ENCODE results near the gene KRTAP17-1.

Gene KRTAP17-1

DNA sequence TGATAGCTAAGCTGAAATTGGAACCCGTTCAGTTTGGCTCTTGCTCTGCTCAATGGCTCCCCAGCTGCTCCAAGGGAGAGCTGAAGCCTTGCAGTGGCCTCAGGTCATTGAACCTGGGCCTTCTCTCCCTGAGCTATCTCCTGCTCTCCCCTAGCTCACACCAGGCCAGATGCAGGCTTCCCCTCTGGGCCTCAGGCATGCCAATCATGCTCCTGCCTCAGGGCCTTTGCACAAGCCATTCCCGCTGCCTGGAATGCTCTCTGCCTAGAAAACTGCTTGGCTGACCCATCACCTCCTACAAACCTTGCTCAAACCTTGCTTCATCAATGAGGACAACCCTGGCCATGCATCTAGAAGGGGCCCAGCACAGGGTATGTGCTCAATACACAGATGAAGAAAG is 16.7 kb upstream of the KRTAP17-1 start:
- no peak for DNase-seq (ENCODE audit: low spot score)

DNA sequence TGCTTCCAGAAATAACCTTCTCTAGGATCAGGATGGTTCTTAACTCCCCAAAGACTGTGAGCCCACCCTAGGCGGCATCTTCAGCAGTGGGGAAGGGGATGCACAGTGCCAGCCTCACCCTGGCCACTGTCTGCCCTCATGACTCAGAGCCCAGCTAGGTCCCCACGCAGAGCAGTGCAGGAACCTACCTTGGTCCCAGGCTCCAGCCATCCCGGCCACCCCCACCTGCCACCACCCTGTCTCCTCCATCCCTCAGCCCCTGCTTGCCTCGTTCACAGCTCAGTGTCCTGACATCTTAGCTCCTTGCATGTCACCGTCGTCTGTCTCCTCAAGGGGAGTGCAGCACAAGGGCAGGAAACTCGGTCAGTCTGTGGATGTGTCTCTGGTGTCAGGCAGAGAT is 16.1 kb upstream of the KRTAP17-1 start:
- no peak for DNase-seq (ENCODE audit: low spot score)

DNA sequence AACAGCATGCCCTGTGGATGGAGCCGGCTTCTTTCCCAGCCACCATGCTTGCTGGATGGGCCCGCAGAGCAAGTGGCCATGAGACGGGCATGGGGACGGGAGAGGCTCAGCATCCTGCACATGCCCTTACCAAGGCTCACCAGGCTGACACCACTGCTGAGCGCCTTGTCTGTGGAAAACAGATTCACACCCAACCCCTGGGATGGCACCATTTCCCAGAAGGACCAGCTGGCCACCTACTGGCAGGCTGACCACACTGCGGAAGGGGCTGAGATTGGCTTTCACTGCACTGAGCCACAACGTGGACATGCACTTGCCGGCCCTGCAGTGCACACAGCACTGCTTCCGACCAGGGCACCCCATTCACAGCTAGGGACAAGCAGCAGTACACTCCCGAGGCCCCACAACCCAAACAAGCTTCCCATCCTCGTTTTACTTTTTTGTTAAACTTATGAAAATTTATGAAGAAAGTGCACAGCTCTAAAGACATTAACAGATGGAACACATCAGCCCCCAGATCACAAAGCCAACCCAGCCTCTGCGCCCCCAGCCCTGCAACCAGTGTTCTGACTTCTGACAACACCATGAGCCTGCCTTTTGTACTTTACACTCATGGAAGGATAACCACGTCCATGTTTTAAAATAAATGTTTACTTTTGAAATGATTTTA is 13.9 kb upstream of the KRTAP17-1 start:
- no peak for DNase-seq (ENCODE audit: low spot score)

DNA sequence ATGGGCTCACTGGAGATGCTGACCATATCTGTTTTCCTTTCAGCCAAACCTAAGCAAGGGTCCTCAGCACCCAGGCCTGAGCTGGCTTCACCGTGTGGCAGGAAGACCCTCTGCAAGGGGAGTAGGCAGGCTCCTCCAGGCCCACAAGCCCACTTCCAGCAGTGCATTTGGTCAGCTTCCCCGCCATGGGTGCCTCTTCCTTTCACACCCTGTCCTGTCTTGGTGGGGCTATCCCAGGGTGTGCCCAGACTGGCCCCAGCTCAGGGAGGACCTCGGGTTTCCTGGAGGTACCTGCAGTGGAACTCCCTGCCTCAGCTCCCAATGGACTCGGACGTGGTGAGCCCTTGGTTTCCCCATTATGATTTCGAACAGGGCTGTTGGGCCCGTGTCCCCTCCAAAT is 12.7 kb upstream of the KRTAP17-1 start:
- no peak for DNase-seq (ENCODE audit: low spot score)

DNA sequence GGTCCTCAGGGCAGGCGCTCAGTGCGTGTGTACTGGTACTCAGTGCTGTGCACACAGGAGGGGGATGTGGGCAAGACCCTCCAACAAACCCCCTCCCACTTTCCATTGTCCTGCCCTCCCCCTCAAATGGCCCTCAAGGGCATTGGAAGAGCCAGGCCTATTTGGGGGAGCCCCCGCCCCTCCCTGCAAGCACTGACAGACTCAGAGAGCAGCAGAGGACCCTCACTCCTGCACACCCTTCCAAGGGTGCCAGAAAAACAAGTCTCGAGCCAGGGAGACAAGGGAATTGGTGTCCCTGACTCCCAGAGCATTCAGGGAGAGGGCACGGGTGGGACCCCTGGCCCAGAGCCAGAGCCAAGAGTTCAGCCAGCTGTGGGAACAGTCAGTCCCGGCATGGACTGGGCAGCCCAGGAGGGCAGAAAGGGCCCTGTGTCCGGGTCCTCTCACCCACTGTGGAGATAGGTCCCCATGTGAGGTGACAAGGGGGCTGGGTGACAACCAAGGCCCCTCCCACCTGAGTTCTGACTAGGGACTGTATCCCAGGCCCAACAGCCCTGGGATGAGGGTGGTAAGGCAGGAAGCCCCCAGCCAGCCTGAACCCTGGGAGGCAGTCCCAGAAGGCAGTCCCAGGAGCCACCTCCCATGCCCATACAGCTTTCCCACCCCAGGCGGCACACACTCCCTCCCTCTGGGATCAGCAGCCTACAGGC is 12.1 kb upstream of the KRTAP17-1 start:
- no peak for DNase-seq (ENCODE audit: low spot score)

DNA sequence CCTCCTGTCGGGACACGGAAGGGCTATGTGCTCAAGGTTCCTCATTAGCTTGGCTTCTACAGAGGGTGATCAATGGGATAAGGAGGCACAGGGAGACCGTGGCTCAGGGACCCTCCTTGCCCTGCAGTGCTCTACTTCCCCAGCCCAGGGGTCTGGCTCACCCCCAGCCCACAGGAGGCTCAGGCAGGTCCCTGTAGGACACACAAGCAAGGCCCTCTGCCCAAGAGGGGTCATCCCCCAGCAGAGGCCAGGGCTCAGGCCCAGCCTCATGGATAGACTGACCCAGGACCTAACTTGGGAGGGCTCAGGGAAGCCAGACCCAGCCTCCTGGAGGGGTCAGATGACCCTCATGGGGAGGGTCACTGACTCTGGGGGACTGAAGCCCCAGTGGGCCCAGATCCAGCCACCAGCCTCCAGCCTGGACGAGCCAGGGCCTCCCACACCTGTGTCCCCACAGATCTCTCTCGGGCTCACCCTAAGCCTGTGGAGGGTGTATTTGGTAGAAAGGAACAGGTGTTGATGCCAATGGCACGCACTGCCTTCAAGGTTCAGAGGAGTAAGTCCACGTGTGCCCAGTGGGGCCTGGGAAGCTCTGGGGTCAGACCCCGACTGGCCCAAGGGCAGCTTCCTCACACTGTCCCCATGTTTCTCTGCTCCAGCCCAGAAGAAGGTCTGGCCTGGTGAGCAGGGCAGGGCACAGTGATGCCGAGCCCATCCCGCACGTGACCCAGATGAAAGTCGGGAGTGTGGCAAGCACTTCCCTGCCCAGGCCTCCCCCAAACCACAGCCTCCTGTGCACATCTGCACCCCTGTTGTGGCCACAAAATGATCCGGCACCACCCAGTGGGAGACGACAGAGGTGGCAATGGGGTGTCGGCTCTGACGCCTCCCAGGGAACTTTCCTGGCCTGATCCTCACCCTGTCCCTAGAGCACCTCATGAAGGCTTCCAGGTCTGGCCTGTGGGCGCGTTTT is 10.9 kb upstream of the KRTAP17-1 start:
- DNase-seq (ENCODE audit: low spot score), result peak; percentile 22

DNA sequence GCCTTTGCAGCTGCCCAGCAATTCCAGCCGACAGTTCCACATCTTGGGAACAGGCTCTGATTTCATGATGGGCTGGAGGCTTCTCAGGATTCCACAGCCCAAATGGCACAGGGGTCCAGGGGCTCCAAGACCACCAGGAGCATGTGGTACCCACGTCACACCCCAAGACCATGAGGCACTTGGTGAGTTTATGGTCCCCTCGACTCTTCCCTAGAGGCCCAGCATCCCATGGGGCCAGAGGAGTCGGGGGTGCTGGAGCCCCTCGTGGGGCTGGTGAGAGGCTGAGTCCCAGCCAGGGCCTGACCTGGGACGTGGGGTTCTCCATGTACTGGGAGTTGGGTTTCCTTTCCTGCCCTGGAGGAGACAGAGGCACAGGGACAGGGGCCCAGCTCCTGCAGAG is 10.1 kb upstream of the KRTAP17-1 start:
- DNase-seq (ENCODE audit: low spot score), result no peak

DNA sequence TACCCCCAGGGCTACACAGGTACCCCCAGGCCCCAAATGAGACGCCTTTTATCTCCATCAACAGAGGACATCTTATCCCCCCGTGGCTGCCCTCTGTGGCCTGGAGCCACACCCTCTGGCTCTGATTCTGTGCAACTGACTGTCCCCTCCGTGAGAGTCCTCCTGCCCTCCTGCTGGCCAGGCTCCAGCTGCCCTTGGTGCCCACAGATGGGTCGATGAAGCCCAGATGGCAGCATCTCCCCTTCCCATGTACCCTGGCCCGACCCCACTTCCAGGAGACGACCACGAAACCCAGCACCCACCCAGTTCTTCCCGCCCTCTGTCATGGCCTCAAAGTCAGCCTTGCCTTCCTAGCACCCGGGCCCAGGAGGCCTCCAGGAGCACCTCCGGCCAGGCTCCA is 9.6 kb upstream of the KRTAP17-1 start:
- DNase-seq (ENCODE audit: low spot score), result no peak

DNA sequence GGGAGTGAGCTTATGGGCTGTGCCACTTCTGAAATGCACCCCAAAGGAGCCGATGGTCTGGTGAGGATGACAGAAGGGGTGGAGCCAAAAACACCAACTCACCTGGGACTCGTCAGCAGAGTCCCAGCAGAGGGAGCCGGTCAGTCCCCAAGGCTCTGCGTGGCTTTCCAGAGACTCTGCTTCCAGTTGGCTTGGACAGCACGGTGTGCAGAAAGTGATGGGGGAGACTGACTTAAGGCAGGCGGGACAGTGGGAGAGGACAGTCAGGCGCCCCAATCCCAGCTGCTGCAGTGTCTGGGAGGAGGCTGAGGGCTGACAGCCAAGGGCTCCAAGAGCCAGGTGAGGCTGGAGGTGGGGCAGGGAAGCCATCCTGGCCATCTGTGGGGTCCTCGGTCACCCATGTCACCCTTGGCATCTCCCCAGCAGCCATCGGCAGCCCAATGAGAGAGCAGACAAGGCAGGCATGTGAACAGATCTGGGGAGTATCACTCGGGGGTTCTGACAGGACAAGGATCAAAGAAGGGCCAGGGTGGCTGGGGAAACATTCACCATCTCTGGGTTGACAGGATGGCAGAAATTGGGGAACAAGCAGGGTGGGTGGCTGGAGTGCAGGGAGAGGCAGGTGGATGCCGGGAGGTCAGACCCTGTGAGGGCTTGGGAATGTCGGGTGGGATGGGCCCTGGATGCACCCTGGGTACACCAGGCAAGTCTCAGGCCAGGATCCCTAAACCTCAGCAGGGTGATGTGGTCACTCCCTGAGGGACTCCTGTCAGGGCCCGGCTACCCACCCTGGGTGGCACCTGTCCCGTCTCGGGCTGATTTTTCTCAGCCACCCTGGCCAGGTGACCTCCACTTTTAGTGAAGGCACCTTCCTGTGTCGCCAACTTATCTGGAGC is 8.9 kb upstream of the KRTAP17-1 start:
- DNase-seq (ENCODE audit: low spot score), result peak; percentile 30

DNA sequence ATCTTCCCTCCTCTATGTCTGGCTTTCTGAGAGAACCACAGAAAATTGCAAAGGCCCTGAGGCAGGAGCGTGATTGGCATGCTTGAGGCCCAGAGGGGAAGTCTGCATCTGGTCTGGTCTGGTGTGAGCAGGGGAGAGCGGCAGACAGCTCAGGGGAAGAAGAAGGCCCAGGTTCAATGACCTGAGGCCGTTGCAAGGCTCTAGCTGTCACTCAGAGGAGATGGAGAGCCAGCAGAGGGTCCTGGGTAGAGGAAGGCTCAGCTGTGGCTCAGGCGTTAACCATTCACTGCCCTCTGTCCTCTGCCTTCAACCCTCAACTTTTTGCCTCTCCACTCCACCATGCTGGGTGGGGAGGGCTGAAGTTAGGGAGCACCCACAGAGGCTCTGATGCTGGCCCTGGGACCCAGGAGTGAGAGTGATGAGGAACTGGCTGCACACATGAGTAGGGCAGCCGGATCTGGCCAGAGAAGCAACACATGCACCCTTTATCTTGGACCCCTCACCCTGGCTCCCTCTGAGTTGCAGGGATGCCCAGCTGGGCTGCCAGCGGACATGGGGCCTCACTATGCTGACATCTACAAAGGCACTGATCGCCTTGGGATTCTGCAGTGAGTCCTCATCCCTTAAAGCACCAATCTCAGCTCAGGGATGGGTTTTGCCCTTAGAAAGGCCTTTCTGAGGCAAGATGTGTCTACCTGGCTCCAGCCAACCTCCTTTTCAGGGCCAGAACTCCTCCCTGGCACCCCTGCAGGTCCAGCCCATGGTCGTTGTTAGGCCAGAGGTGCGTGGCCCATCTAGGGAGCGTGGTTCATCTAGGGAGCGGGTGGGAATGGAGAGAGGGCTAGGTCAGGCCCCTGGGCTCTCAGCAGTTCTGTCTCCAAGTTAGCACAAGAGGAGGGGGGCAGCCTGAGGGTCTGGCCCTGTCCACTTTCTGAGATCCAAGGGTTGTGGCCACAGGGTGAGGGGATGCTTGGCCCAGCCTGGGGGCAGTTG is 7.7 kb upstream of the KRTAP17-1 start:
- no peak for DNase-seq (ENCODE audit: low spot score)

DNA sequence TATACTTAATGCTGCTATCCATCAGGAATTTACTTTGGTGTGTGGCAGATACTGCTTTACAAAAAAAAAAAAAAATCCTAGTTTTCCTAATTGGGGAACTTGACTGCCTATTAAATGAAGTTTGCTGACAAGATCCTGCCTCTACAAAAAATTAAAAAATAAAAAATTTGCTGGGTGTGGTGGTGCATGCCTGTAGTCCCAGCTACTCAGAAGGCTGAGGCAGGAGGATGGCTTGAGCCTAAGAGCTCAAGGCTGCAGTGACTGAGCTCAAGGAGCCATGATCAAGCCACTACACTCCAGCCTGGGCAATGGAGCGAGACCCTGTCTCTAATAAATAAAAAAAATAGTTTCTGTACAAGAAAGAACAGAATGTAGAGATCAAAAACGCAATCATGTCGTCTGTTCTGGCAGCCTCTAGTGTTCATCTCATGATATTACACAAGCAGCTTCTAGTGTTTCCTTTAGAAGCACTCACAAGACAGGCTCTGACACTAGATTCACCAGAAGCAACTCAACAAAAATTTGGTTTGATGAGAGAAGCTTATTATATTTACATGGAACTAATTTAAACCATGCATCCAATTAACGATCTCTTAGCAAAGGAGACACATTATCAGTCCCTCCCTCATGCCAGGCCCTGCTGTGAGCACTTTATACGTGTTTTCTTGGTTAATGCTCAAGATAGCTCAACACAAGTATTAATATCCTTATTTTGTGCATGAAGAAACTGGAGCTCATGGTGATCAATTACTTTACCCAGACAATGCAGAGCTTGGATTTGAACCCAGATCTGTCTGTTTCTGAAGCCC is 6.8 kb upstream of the KRTAP17-1 start:
- peak; percentile 53 for DNase-seq (ENCODE audit: low spot score)

DNA sequence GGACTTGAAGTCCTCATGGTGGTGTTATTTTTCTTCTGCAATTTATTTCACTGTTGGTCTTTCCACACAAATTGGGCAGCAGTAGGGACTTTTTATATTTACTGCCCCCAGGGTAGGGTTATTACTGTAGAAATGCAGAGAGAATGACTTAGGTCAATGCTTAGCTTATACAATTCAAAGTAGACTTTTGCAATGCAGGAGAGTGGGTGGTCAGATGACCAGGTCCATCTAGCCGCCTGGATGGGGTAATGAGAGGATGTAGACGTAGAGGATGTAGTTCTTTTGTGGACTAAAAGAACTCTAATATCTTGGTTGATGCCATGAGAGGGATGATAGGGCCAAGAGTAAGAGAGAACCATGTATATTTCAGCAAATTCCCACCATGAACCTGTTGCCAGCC is 2.7 kb upstream of the KRTAP17-1 start:
- no peak for DNase-seq (ENCODE audit: low spot score)

DNA sequence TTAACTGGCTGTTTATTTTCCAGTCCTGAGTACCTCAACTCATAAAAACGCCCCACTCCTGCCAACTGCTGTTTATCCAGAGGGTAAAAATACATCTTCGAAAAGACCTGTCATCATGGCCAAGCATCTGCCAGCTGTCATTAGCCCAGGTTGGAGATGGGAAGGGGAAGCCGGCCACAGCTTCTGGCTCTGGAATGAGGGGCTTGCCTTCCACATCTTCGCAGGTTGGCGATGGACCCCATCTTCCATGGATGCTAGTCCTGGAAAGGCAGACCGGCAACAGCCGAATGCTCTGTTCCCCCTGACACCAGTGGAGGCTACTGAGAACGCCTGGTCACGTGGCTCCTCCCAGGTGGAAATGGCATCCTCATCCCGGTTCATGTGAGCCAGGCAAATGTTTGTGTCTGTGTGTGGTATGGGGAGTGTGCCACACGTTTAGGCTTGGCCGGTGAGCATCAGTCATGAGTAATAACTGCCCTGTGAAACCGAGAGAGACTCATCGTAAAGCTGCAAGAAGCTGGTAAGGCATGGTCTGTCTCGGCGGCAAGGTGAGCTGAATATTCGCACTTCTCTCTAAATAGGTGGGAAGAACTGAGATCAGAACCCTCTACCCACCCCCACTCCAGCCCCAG is 420 bp upstream of the KRTAP17-1 start:
- DNase-seq (ENCODE audit: low spot score), result no peak

DNA sequence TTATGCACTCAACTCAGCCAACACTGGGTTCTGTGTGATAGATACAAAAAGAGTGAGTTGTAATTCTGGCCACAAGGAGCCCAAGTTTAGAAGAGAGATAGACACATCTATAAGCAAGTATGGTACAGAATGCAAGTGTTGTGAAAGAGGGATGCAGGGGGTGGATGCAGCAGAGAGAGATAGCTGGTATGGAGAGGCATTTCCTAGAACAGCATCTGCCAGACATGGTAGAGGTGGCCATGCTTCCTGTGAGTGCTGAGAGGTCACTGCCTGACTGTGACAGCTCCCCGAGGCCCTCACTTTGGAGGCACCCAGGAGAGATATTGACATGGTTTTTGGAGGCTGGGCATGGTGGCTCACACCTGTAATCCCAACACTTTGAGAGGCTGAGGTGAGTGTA is 4.4 kb downstream of the KRTAP17-1 start:
- DNase-seq (ENCODE audit: low spot score), result no peak

DNA sequence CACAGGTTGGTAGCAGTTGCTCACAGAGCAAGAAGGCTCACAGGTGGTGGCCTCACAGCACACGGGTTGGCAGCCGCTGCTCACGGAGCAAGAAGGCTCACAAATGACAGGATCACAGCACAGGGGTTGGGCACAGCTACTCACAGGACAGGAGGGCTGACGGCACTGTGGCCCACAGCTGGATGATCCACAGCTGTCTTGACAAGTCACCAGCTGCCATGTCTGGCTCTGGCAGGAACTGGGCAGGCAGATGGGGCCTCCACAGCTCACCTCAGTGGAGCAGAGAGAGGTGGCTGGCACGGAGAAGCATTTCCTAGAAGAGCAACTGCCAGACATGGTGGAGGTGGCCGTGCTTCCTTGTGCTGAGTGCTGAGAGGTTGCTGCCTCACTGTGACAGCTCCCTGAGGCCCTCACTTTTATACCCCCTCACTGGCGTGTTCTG is 6.6 kb downstream of the KRTAP17-1 start, which contains the start of gene KRTAP16-1:
TSS of gene KRTAP16-1 (minus strand) at position 392 of the 442 bp plus-strand sequence. CDS start at position 336, 56 bp downstream.
- peak; percentile 71 for DNase-seq (ENCODE audit: low spot score)

DNA sequence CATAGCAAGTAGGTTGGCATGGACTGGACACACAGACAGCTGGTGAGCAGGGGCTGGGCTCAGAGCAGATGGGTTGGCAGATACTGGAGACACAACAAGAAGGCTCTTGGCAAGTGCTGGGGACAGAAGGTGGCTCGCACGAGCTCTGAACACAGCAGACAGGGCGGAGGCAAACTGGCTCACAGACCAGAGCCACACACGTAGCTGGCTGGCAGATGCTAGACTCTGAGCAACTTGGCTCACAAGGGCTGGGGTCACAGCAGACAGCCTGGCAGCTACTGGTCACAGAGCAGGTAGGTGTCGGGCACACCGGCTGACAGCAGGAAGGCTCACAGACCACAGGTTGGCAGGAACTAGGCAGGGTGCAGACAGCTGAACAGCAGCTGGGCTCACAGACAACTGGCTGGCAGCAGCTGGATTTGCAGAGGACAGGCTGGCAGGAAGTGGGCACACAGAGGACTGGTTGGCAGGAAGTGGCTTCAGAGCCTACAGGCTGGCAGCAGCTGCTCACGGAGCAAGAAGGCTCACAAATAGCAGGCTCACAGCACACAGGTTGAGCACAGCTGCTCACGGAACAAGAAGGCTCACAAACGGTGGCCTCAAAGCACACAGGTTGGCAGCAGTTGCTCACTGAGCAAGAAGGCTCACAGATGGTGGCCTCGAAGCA is 7.1 kb downstream of the KRTAP17-1 start:
- peak; percentile 88 for DNase-seq (ENCODE audit: low spot score)

DNA sequence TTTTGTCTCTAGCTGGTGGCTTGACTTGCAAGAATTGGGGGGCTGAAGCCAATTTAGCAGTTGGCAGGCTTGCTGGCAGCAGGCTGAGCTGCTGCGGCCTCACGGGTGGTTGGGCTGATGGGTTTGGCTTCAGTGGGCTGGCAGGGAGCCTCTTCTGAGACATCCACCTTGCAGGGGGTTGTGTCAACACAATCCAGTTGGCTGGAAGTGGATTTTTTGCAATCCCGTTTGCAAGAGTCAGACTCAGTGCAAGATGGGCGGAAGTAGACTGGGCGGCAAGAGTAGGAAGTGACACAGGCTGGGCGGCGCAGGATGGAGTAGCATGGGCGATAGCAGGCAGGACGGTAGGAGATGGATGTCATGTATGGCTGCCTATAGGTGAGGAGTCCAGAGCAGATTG is 7.9 kb downstream of the KRTAP17-1 start:
- no peak for DNase-seq (ENCODE audit: low spot score)

DNA sequence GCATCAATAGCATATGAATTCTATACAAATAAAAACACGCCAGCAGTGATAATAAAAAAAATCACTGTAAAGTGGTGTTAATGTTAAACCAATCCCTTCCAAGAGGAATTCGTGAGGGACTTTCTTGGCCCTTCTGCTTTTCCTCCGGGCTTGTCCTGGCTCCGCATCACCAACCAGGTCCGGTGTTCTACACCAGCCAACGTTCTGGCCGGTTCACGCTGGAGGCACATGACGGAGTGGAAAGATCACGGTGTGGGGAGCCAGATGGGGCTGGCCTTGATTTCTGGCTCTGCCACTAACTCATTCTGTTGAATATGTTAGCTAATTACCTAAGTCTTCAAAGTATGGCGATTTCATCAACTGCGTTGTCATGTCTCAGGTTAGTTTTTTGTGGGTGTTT is 11.4 kb downstream of the KRTAP17-1 start:
- no peak for DNase-seq (ENCODE audit: low spot score)
